C4-2B (cell line): ENCODE measurements around the gene B4GALT6.

Source experiments
- ZFX ChIP-seq: fragments of 450-650 bp; IDR thresholded peaks from 2 replicates; pipeline ENCODE4 v1.6.1; 2017
- TF ChIP-seq, protein P1 (sequence below): fragments of 450-650 bp; conservative IDR thresholded peaks from 2 replicates; pipeline ENCODE4 v1.5.1; 2017; ENCODE audit warnings: mild to moderate bottlenecking

DNA sequence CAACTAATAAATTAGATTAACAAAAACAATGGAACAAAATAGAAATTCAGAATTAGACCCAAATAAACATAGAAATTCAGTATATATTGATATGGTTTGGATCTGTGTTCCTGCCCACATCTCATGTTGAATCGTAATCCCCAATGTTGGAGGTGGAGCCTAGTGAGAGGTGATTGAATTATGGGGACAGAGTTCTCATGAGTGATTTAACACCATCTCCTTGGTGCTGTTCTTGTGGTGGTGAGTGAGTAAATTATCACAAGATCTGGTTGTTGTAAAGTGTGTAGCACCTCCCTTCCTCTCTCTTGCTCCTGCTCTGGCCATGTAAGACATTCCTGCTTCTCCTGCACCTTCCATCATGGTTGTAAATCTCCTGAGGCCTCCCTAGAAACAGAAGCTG lies 16.6 kb upstream of the B4GALT6 start:
- TF ChIP-seq, protein P1, sequence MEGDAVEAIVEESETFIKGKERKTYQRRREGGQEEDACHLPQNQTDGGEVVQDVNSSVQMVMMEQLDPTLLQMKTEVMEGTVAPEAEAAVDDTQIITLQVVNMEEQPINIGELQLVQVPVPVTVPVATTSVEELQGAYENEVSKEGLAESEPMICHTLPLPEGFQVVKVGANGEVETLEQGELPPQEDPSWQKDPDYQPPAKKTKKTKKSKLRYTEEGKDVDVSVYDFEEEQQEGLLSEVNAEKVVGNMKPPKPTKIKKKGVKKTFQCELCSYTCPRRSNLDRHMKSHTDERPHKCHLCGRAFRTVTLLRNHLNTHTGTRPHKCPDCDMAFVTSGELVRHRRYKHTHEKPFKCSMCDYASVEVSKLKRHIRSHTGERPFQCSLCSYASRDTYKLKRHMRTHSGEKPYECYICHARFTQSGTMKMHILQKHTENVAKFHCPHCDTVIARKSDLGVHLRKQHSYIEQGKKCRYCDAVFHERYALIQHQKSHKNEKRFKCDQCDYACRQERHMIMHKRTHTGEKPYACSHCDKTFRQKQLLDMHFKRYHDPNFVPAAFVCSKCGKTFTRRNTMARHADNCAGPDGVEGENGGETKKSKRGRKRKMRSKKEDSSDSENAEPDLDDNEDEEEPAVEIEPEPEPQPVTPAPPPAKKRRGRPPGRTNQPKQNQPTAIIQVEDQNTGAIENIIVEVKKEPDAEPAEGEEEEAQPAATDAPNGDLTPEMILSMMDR: no peak
- no peak for TF ChIP-seq ZFX
